ENCODE measurements around the gene PEBP1. TPM values are rescaled to one million over a fixed set of nuclear protein-coding genes. Genes with fewer than 3 reads are reported as not detected.

Gene PEBP1
- total RNA-seq, 2 donors from 2014 or later, result 538 to 621 TPM

GRCh38 chr12:118140825-118141224 is 4.9 kb downstream of the PEBP1 start:
- H3K9me3 ChIP-seq, result no peaks in the 10 kb centered on the region
- no peak for DNase-seq (ENCODE audit: low spot score)
- peaks cover 0 to 5% of the 10 kb centered on the region in 2 donors for H3K36me3 ChIP-seq
- TF ChIP-seq CTCF (IDR thresholded peaks at IDR 0.05) (no peak), POLR2A (IDR thresholded peaks at IDR 0.05) (no peak), POLR2AphosphoS5 (IDR thresholded peaks at IDR 0.05) (no peak)
- H3K27ac ChIP-seq, result no peak overlapping the region
- no peak overlapping the region for H3K4me3 ChIP-seq
- WGBS, result 97% methylated on average over 8 of the region's 8 CpGs
- H3K4me1 ChIP-seq (replicated peaks), result peaks cover 5% of the 10 kb centered on the region
- intact Hi-C loops (cut with DNase I), result no loop called here
- H3K27me3 ChIP-seq (replicated peaks; ENCODE audit: insufficient read depth), result no peaks in the 10 kb centered on the region

GRCh38 chr12:118144499-118144898 is 8.6 kb downstream of the PEBP1 start:
- DNase-seq (ENCODE audit: low spot score), result no peak
- no peaks in the 10 kb centered on the region for H3K4me1 ChIP-seq (replicated peaks)
- no peak for TF ChIP-seq POLR2AphosphoS5 (IDR thresholded peaks at IDR 0.05)
- no peak for TF ChIP-seq CTCF (IDR thresholded peaks at IDR 0.05)
- TF ChIP-seq POLR2A (IDR thresholded peaks at IDR 0.05), result no peak
- peaks cover 0 to 5% of the 10 kb centered on the region in 2 donors for H3K36me3 ChIP-seq
- 84% methylated on average over 13 of the region's 13 CpGs for WGBS
- no peaks in the 10 kb centered on the region for H3K27me3 ChIP-seq (replicated peaks; ENCODE audit: insufficient read depth)
- intact Hi-C loops (cut with DNase I), result no loop called here
- H3K27ac ChIP-seq, result no peak overlapping the region
- no peak overlapping the region for H3K4me3 ChIP-seq
- no peaks in the 10 kb centered on the region for H3K9me3 ChIP-seq

- DNase-seq (ENCODE audit: low spot score), result no peak
- Histone ChIP-seq H3K27me3 (replicated peaks; ENCODE audit: insufficient read depth) (no peaks in the 10 kb centered on the region), H3K9me3 (no peaks in the 10 kb centered on the region), H3K36me3 (peaks cover 0 to 3% of the 10 kb centered on the region in 2 donors), H3K4me3 (no peak overlapping the region), H3K27ac (no peak overlapping the region), H3K4me1 (replicated peaks) (no peaks in the 10 kb centered on the region)
- intact Hi-C loops (cut with DNase I), result no loop called here
- WGBS, result 91% methylated on average over 7 of the region's 7 CpGs
- TF ChIP-seq POLR2A (IDR thresholded peaks at IDR 0.05) (no peak), CTCF (IDR thresholded peaks at IDR 0.05) (no peak), POLR2AphosphoS5 (IDR thresholded peaks at IDR 0.05) (no peak)
Observed at GRCh38 chr12:118145113-118145797, 9.3 kb downstream of the PEBP1 start.

- DNase-seq (ENCODE audit: low spot score), result no peak
- Histone ChIP-seq H3K36me3 (no peaks in the 10 kb centered on the region), H3K4me3 (no peak overlapping the region), H3K27me3 (replicated peaks; ENCODE audit: insufficient read depth) (no peaks in the 10 kb centered on the region), H3K27ac (no peak overlapping the region), H3K4me1 (replicated peaks) (no peaks in the 10 kb centered on the region), H3K9me3 (no peaks in the 10 kb centered on the region)
- 85% methylated on average over 9 of the region's 9 CpGs for WGBS
- TF ChIP-seq POLR2A (IDR thresholded peaks at IDR 0.05), result no peak
- TF ChIP-seq POLR2AphosphoS5 (IDR thresholded peaks at IDR 0.05), result no peak
- TF ChIP-seq CTCF (IDR thresholded peaks at IDR 0.05), result no peak
- intact Hi-C loops (cut with DNase I), result no loop called here
Observed at GRCh38 chr12:118145798-118146156, 9.9 kb downstream of the PEBP1 start.

- H3K36me3 ChIP-seq, result no peaks in the 10 kb centered on the region
Observed at GRCh38 chr12:118148287-118148686, 12.4 kb downstream of the PEBP1 start.

More at GRCh38 chr12:118148287-118148686, 12.4 kb downstream of the PEBP1 start:
- intact Hi-C loops (cut with DNase I), result no loop called here
- Histone ChIP-seq H3K4me3 (no peak overlapping the region), H3K9me3 (no peaks in the 10 kb centered on the region), H3K27me3 (replicated peaks; ENCODE audit: insufficient read depth) (no peaks in the 10 kb centered on the region), H3K4me1 (replicated peaks) (no peaks in the 10 kb centered on the region), H3K27ac (no peak overlapping the region)
- DNase-seq (ENCODE audit: low spot score), result no peak
- TF ChIP-seq POLR2A (IDR thresholded peaks at IDR 0.05) (no peak), CTCF (IDR thresholded peaks at IDR 0.05) (no peak), POLR2AphosphoS5 (IDR thresholded peaks at IDR 0.05) (no peak)
- 95% methylated on average over 5 of the region's 5 CpGs for WGBS

Measured in prostate gland (tissue), 2 donors.